Liver (tissue), 3 donors: ENCODE results near the gene NAT10.

Experiments
- EGR1 ChIP-seq, 2 donors: IDR thresholded peaks; 2 replicates each; pipeline ENCODE4 v1.6.1; 2016 to 2018; ENCODE audit warnings: antibody characterized with exemption in 2 of 2, low read depth in 2 of 2
- GABPA ChIP-seq, 2 donors: IDR thresholded peaks in 1 of 2; conservative IDR thresholded peaks in 1 of 2; 2 replicates each; pipeline ENCODE4 v1.6.1; 2016; ENCODE audit warnings: antibody characterized with exemption in 2 of 2, mild to moderate bottlenecking in 1 of 2, moderate library complexity in 1 of 2
- NR2F2 ChIP-seq: IDR thresholded peaks from 2 replicates; pipeline ENCODE4 v1.6.1; 2016; ENCODE audit warnings: antibody characterized with exemption
- RAD21 ChIP-seq, 2 donors: IDR thresholded peaks; 2 replicates each; pipeline ENCODE4 v1.6.1; 2016; ENCODE audit warnings: antibody characterized with exemption in 2 of 2, mild to moderate bottlenecking in 2 of 2
- SP1 ChIP-seq: IDR thresholded peaks from 2 replicates; pipeline ENCODE4 v1.6.1; 2018; ENCODE audit warnings: antibody characterized with exemption, mild to moderate bottlenecking
- TAF1 ChIP-seq: conservative IDR thresholded peaks from 2 replicates; pipeline ENCODE4 v1.6.1; 2016; ENCODE audit warnings: antibody characterized with exemption, mild to moderate bottlenecking
- TF ChIP-seq, protein P1 (sequence below): fragments of 150-350 bp; IDR thresholded peaks from 2 replicates; pipeline ENCODE4 v1.5.1; 2017; ENCODE audit warnings: improper control_type of control experiment, low read depth, low read length; ENCODE audit not compliant: missing input control
- TF ChIP-seq, protein P2 (sequence below): IDR thresholded peaks from 2 replicates; pipeline ENCODE4 v1.6.1; 2016; ENCODE audit warnings: antibody characterized with exemption, mild to moderate bottlenecking
- donor health status: healthy.
- donor health status: healthy.

DNA sequence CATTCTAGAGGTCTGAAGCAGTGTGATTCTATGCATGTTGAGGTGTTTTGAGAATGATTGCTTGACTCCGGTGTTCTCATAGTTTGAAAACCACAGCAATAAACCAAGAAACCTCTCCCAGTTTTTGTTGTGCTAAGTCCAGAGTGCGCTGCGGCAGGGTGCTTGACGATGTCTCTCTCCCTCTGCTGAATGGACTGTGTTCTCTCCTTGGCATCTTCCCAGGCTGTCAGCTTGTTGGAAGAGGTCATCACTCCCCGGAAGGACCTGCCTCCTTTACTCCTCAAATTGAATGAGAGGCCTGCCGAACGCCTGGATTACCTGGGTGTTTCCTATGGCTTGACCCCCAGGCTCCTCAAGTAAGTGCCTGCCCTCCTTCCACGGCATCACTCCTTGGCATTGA, 31.0 kb downstream of the NAT10 start:
- TF ChIP-seq, protein P1, sequence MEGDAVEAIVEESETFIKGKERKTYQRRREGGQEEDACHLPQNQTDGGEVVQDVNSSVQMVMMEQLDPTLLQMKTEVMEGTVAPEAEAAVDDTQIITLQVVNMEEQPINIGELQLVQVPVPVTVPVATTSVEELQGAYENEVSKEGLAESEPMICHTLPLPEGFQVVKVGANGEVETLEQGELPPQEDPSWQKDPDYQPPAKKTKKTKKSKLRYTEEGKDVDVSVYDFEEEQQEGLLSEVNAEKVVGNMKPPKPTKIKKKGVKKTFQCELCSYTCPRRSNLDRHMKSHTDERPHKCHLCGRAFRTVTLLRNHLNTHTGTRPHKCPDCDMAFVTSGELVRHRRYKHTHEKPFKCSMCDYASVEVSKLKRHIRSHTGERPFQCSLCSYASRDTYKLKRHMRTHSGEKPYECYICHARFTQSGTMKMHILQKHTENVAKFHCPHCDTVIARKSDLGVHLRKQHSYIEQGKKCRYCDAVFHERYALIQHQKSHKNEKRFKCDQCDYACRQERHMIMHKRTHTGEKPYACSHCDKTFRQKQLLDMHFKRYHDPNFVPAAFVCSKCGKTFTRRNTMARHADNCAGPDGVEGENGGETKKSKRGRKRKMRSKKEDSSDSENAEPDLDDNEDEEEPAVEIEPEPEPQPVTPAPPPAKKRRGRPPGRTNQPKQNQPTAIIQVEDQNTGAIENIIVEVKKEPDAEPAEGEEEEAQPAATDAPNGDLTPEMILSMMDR: no peak
- TF ChIP-seq TAF1 (no peak), NR2F2 (no peak), EGR1 (IDR thresholded peaks at IDR 0.05; ENCODE audit: low read depth in 2 of 2) (no peak), RAD21 (IDR thresholded peaks at IDR 0.05) (no peak), GABPA (IDR thresholded peaks at IDR 0.05 in 1 of 2, conservative IDR thresholded peaks at IDR 0.05 in 1 of 2) (no peak), SP1 (no peak)
- TF ChIP-seq, protein P2, sequence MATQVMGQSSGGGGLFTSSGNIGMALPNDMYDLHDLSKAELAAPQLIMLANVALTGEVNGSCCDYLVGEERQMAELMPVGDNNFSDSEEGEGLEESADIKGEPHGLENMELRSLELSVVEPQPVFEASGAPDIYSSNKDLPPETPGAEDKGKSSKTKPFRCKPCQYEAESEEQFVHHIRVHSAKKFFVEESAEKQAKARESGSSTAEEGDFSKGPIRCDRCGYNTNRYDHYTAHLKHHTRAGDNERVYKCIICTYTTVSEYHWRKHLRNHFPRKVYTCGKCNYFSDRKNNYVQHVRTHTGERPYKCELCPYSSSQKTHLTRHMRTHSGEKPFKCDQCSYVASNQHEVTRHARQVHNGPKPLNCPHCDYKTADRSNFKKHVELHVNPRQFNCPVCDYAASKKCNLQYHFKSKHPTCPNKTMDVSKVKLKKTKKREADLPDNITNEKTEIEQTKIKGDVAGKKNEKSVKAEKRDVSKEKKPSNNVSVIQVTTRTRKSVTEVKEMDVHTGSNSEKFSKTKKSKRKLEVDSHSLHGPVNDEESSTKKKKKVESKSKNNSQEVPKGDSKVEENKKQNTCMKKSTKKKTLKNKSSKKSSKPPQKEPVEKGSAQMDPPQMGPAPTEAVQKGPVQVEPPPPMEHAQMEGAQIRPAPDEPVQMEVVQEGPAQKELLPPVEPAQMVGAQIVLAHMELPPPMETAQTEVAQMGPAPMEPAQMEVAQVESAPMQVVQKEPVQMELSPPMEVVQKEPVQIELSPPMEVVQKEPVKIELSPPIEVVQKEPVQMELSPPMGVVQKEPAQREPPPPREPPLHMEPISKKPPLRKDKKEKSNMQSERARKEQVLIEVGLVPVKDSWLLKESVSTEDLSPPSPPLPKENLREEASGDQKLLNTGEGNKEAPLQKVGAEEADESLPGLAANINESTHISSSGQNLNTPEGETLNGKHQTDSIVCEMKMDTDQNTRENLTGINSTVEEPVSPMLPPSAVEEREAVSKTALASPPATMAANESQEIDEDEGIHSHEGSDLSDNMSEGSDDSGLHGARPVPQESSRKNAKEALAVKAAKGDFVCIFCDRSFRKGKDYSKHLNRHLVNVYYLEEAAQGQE: no peak
